Rectal smooth muscle tissue (tissue), 1 donor: ENCODE data around the gene TNFSF4.

Experiments used
- H3K27ac ChIP-seq: one replicate; pipeline ENCODE4 v1.7.0; 2013; ENCODE audit warnings: low read depth, low read length, inconsistent platforms
- H3K27me3 ChIP-seq: one replicate; pipeline ENCODE4 v1.7.0; 2013; ENCODE audit warnings: low read length; ENCODE audit not compliant: control insufficient read depth, insufficient read depth
- H3K36me3 ChIP-seq: one replicate; pipeline ENCODE4 v1.7.0; 2013; ENCODE audit warnings: low read length; ENCODE audit not compliant: control insufficient read depth, insufficient read depth
- H3K4me1 ChIP-seq: one replicate; pipeline ENCODE4 v1.7.0; 2013; ENCODE audit warnings: low read length; ENCODE audit not compliant: control insufficient read depth, insufficient read depth
- H3K4me3 ChIP-seq: one replicate; pipeline ENCODE4 v1.7.0; 2013; ENCODE audit warnings: low read length
- H3K9ac ChIP-seq: one replicate; pipeline ENCODE4 v1.7.0; 2013; ENCODE audit warnings: low read length

TNFSF4 gene

DNA sequence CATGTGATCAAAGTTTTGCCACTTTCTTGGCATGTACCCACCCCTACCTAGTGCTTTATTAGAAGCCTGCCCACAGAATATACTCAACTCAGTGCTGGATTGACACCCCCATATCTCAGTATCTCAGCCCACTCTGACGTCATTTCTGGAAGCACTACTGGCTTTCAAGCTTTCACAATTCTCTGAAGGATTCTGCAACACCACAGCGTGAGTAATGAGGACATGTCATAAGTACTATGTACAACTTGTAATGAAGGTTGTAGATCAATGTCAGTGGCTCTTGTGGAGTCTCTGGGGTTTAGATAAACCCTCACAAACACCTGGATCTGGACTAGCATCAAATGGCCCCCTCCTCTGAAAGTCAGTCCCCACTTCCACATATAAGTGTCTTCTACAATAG lies 57.2 kb downstream of the TNFSF4 start:
- Histone ChIP-seq H3K27me3 (no peaks in the 10 kb centered on the region), H3K9ac (no peak overlapping the region), H3K36me3 (no peaks in the 10 kb centered on the region), H3K4me1 (no peaks in the 10 kb centered on the region), H3K4me3 (no peak overlapping the region), H3K27ac (no peak overlapping the region)

DNA sequence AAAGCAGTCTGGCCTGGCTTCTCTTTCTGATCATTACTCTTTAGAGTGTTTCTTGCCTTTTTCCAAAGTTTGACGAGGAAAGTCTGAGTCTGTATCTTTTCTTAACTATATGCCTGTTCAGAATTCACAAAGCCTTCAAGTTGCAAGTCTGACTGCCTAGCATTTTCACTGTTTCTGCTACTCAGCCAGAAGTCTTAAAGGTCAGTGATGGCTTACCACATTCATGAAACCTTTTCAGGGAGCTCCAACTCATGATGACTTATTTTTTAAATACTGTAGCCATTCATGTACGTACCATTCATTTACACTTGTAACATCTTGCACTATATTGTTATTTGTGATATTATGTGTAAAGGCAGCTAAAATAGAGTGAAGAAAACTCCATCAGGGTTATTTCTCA lies 58.2 kb downstream of the TNFSF4 start:
- Histone ChIP-seq H3K36me3 (no peaks in the 10 kb centered on the region), H3K27ac (no peak overlapping the region), H3K27me3 (no peaks in the 10 kb centered on the region), H3K4me1 (no peaks in the 10 kb centered on the region), H3K4me3 (no peak overlapping the region), H3K9ac (no peak overlapping the region)

DNA sequence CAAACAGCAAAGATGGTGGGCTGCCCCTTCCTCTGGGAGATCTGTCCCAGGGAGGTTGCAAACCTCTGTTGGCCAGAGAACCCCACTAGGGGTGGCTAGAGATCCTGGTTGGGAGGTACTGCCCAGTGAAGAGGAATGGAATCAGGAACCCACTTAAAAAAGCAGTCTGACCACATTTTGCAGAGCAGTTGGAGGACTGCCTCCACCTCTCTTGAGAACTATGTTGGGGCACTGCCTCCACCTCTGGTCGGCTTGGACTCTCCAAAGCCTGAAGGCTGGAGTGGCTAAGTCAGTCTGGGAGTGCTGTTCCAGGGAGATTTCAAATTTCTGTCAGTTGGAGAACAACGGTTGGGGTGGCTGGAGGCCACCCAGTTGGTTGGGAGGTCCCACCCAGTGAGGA lies 58.6 kb downstream of the TNFSF4 start:
- Histone ChIP-seq H3K27ac (no peak overlapping the region), H3K9ac (no peak overlapping the region), H3K27me3 (no peaks in the 10 kb centered on the region), H3K4me3 (no peak overlapping the region), H3K4me1 (no peaks in the 10 kb centered on the region), H3K36me3 (no peaks in the 10 kb centered on the region)

DNA sequence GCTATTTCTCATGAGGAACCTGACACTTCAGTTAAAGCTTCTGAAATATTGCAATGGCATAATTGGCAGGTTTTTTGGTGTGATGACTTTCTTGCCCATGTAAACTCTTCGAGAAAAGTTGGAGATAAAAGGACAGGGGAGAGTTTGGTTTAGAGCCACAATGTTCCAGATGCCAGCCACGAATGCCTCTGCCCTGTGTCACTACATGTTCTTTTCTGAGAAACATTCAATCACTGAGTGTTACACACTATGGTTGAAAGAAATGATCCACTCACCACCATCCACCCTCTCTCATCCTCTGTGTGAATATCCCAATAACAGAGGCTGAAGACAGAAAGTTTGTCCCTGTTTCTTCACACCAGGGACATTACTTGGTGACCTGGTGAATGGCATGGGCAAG lies 66.4 kb downstream of the TNFSF4 start:
- no peak overlapping the region for H3K27ac ChIP-seq
- H3K4me3 ChIP-seq, result no peak overlapping the region
- H3K9ac ChIP-seq, result no peak overlapping the region
- H3K27me3 ChIP-seq, result no peaks in the 10 kb centered on the region
- no peaks in the 10 kb centered on the region for H3K36me3 ChIP-seq
- H3K4me1 ChIP-seq, result no peaks in the 10 kb centered on the region

DNA sequence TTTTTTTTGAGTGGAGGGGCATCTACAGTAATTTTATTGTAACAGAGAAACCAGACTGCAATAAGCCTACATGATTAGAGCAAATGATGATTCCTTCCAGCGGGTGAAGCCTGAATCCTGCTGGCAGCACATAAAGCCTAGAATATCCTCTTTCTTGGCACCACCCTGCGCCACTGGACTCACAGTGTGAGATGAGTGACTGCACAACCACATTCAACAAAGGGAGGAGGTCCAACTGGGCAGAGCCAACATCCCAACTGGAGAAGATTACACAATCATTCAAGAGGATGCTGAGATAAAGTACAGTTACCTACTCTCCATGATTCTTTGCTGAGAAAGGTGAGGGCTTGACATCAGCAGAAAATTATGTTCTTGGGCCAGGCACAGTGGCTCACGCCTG lies 67.4 kb downstream of the TNFSF4 start:
- Histone ChIP-seq H3K36me3 (no peaks in the 10 kb centered on the region), H3K27ac (no peak overlapping the region), H3K27me3 (no peaks in the 10 kb centered on the region), H3K4me1 (no peaks in the 10 kb centered on the region), H3K9ac (no peak overlapping the region), H3K4me3 (no peak overlapping the region)

DNA sequence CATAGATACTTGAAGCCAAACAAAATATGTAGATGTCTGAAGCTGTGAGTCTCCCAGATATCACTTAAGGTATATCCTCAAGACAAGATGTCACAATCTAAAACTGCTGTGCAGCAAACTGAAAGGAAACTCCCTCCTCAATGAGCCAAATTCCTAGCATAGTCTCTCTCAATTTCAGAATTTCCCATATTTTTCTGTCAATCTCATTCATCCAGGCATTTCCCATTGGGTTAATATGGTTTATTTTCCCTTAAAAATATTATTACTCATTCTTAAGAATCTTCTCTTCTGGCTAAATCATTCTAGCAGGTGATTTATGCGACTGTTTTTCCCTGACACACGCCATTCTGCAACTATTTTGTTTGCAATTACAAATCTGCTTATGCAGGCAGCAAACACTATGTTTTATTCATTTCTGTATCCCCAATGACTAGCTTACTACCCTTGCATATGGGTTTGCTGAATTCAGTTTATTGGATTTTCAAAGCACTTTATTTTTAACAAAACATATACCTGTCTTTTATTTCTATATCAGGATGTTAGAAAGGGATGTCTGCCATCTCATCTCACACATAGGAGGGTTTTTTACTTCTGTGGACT lies 69.9 kb downstream of the TNFSF4 start:
- no peaks in the 10 kb centered on the region for H3K27me3 ChIP-seq
- H3K9ac ChIP-seq, result no peak overlapping the region
- H3K4me3 ChIP-seq, result no peak overlapping the region
- H3K4me1 ChIP-seq, result no peaks in the 10 kb centered on the region
- no peak overlapping the region for H3K27ac ChIP-seq
- no peaks in the 10 kb centered on the region for H3K36me3 ChIP-seq

DNA sequence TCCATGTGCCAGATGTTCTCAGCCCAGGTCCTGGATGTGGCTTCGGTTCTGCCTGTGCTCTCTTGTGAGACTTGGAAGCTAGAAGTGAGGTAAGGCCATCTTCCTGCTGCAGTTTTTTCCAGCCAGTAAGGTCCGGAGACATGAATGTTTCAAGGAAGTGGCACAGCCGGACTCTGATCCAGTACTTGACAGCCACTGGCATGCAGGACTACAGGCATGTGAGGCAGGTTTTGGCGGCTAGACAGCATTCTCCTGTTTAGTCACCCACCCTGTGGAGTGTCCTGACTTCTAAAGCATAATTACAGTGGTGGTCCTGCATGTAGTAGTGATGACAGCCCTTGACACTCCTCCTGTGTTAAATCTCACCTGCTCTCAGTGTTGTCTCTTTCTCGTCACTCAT lies 72.3 kb downstream of the TNFSF4 start:
- Histone ChIP-seq H3K4me3 (no peak overlapping the region), H3K9ac (no peak overlapping the region), H3K4me1 (no peaks in the 10 kb centered on the region), H3K27me3 (no peaks in the 10 kb centered on the region), H3K27ac (no peak overlapping the region), H3K36me3 (no peaks in the 10 kb centered on the region)

DNA sequence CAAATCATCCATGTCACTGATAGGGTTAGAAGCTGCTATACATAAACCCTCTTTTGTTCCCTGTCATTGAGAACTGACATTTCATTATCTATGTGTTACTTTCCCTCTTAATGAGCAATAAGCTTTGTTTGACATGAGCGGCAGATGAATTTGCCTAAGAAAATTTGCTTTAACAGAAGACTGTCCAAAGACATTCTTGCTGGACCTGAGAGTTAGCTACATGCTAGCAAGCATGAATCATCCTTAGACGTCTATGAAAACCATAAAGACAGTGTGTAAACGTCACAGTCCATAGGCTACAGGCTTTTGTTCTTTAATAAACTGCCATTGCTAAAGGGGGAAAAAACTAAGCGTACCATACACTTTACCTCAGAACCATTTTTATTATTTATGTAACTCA lies 73.1 kb downstream of the TNFSF4 start:
- no peak overlapping the region for H3K27ac ChIP-seq
- H3K27me3 ChIP-seq, result no peaks in the 10 kb centered on the region
- no peak overlapping the region for H3K4me3 ChIP-seq
- H3K36me3 ChIP-seq, result no peaks in the 10 kb centered on the region
- H3K9ac ChIP-seq, result no peak overlapping the region
- H3K4me1 ChIP-seq, result no peaks in the 10 kb centered on the region
